DND-41 (cell line): Measurements from ENCODE around the gene VWA2.

ENCODE experiments used
- ATAC-seq: fragments of 200-7000 bp; cut with Tn5 transposase; 3 replicates; pipeline ENCODE4 v1.9.1; 2021; ENCODE audit warnings: low read depth; ENCODE audit not compliant: insufficient read depth
- DNase-seq: peaks from one replicate; pipeline ENCODE4 v3.0.0-alpha.2; 2020
- H2AFZ ChIP-seq: 2 replicates; pipeline ENCODE4 v1.6.0; 2012; ENCODE audit warnings: low read depth, low read length
- H3K27ac ChIP-seq: 2 replicates; pipeline ENCODE4 v1.5.1; 2012; ENCODE audit warnings: low read length, inconsistent platforms
- H3K27me3 ChIP-seq: fragments of 200-600 bp; sonication (generic); 2 replicates; pipeline ENCODE4 v1.6.0; 2012; ENCODE audit warnings: low read length, mild to moderate bottlenecking, inconsistent platforms; ENCODE audit not compliant: insufficient read depth, poor library complexity
- H3K36me3 ChIP-seq: 2 replicates; pipeline ENCODE4 v1.5.1; 2012; ENCODE audit warnings: low read length, inconsistent platforms; ENCODE audit not compliant: insufficient read depth
- H3K4me1 ChIP-seq: 2 replicates; pipeline ENCODE4 v1.5.1; 2012; ENCODE audit warnings: mild to moderate bottlenecking, low read length; ENCODE audit not compliant: insufficient read depth
- H3K4me2 ChIP-seq: 2 replicates; pipeline ENCODE4 v1.6.0; 2012; ENCODE audit warnings: mild to moderate bottlenecking, moderate library complexity, low read length, inconsistent platforms; ENCODE audit not compliant: insufficient read depth
- H3K4me3 ChIP-seq, 2 experiments: fragments of 200-600 bp in 1 of 2; shearing (Covaris generic) in 1 of 2; 2 replicates each; pipeline ENCODE4 v1.5.1; 2012 to 2016; ENCODE audit warnings: inconsistent platforms in 2 of 2, low read length in 2 of 2, mild to moderate bottlenecking in 2 of 2, low read depth in 1 of 2, moderate library complexity in 1 of 2
- H3K79me2 ChIP-seq: 2 replicates; pipeline ENCODE4 v1.6.0; 2012; ENCODE audit warnings: low read length, inconsistent platforms; ENCODE audit not compliant: insufficient read depth
- H3K9ac ChIP-seq: 2 replicates; pipeline ENCODE4 v1.6.0; 2012; ENCODE audit warnings: low read depth, mild to moderate bottlenecking, inconsistent platforms, low read length, moderate library complexity
- H3K9me3 ChIP-seq: 2 replicates; pipeline ENCODE4 v1.5.1; 2012; ENCODE audit warnings: low read length, moderate library complexity, mild to moderate bottlenecking, inconsistent platforms; ENCODE audit not compliant: insufficient read depth, severe bottlenecking
- H4K20me1 ChIP-seq: 2 replicates; pipeline ENCODE4 v1.6.0; 2012; ENCODE audit warnings: low read length; ENCODE audit not compliant: insufficient read depth
- EZH2 ChIP-seq: IDR thresholded peaks from 3 replicates; pipeline ENCODE4 v1.6.1; 2012; ENCODE audit warnings: borderline replicate concordance, low read depth, mild to moderate bottlenecking, moderate library complexity, low read length, inconsistent platforms; ENCODE audit not compliant: severe bottlenecking
- TF ChIP-seq, protein P1 (sequence below): IDR thresholded peaks from 2 replicates; pipeline ENCODE4 v1.5.1; 2012; ENCODE audit warnings: borderline replicate concordance, low read length, moderate library complexity, mild to moderate bottlenecking; ENCODE audit not compliant: poor library complexity, severe bottlenecking; ENCODE audit errors: extremely low read depth

VWA2 gene

DNA sequence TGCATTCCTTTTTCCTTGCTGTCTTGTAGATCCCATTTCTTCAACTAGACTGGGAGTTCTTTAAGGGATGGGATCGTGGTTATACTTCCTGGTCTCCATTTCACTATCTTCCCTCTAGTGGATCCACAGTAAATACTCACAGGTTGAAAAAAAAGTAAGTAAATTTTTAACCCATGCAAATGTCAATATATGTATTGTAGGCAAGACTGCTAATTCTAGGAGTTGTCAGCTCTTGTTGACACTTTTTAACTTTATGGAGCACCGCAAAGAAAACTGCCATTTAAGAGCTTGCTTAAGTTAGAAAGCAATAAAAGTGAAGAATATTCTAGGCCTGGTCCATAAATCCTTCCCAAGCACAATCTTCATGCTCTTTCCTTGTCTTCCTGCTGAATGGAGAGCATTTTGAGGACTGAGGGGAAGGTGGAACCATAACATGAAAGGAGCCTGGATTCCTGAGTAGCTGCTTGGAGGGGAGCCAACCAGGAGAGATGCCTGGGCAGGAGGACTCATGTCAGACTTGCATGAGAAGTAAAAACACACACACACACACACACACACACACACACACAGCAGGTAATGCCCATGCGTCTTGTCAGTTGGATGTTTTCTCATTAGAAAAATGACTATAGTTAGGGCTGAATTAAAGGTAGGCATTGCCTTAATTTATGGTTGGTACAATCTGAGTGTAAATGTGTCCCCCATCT, 32.2 kb downstream of the VWA2 start:
- Histone ChIP-seq H3K4me2 (no peak overlapping the region), H3K36me3 (no peaks in the 10 kb centered on the region), H3K27ac (no peak overlapping the region), H3K9me3 (no peaks in the 10 kb centered on the region), H2AFZ (no peak overlapping the region), H3K27me3 (peaks cover 3% of the 10 kb centered on the region), H3K79me2 (no peaks in the 10 kb centered on the region), H3K9ac (no peak overlapping the region), H4K20me1 (no peaks in the 10 kb centered on the region), H3K4me3 (no peak overlapping the region), H3K4me1 (no peaks in the 10 kb centered on the region)
- no peak for DNase-seq
- ATAC-seq = no peak
- TF ChIP-seq EZH2 = no peak

- no peak overlapping the region for H3K4me3 ChIP-seq
- no peak overlapping the region for H3K9ac ChIP-seq
- H3K36me3 ChIP-seq = no peaks in the 10 kb centered on the region
- H3K27me3 ChIP-seq = peaks cover 3% of the 10 kb centered on the region
- H3K4me1 ChIP-seq = no peaks in the 10 kb centered on the region
- H4K20me1 ChIP-seq = no peaks in the 10 kb centered on the region
- H3K27ac ChIP-seq = no peak overlapping the region
- no peak for TF ChIP-seq EZH2
- TF ChIP-seq, protein P1, sequence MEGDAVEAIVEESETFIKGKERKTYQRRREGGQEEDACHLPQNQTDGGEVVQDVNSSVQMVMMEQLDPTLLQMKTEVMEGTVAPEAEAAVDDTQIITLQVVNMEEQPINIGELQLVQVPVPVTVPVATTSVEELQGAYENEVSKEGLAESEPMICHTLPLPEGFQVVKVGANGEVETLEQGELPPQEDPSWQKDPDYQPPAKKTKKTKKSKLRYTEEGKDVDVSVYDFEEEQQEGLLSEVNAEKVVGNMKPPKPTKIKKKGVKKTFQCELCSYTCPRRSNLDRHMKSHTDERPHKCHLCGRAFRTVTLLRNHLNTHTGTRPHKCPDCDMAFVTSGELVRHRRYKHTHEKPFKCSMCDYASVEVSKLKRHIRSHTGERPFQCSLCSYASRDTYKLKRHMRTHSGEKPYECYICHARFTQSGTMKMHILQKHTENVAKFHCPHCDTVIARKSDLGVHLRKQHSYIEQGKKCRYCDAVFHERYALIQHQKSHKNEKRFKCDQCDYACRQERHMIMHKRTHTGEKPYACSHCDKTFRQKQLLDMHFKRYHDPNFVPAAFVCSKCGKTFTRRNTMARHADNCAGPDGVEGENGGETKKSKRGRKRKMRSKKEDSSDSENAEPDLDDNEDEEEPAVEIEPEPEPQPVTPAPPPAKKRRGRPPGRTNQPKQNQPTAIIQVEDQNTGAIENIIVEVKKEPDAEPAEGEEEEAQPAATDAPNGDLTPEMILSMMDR = no peak
- ATAC-seq = no peak
- H3K79me2 ChIP-seq = no peaks in the 10 kb centered on the region
- no peaks in the 10 kb centered on the region for H3K9me3 ChIP-seq
- H2AFZ ChIP-seq = no peak overlapping the region
- no peak overlapping the region for H3K4me2 ChIP-seq
- no peak for DNase-seq
These were observed 32.7 kb downstream of the VWA2 start for GRCh38 chr10:114271779-114272167.

GRCh38 chr10:114272696-114273095, 33.6 kb downstream of the VWA2 start:
- Histone ChIP-seq H3K4me2 (no peak overlapping the region), H3K4me3 (no peak overlapping the region), H2AFZ (no peak overlapping the region), H3K9me3 (no peaks in the 10 kb centered on the region), H3K27ac (no peak overlapping the region), H4K20me1 (no peaks in the 10 kb centered on the region), H3K79me2 (no peaks in the 10 kb centered on the region), H3K27me3 (peaks cover 3% of the 10 kb centered on the region), H3K36me3 (no peaks in the 10 kb centered on the region), H3K4me1 (no peaks in the 10 kb centered on the region), H3K9ac (no peak overlapping the region)
- DNase-seq = no peak
- TF ChIP-seq, protein P1 = no peak
- no peak for TF ChIP-seq EZH2
- no peak for ATAC-seq

DNA sequence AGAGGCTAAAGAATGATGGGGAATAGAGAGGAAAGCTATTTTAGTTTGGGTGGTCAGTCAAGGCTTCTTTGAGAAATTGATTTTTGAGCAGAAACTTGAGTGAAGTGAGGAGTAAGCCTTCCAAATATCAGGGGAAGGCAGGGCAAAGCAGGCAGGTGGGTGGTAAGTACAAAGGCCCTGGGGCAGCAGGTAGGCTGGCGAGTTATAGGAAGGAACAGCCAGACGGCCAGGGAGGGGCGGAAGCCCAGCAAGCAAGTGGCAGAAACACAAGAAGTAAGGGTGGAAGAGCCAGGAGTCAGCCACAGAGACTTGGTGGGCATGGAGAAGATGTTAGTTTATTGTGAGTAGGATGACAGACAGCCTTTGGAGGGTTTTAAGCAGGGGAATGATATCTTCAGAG, 34.9 kb downstream of the VWA2 start:
- H3K79me2 ChIP-seq = no peaks in the 10 kb centered on the region
- no peak for TF ChIP-seq EZH2
- TF ChIP-seq, protein P1 = no peak
- ATAC-seq (no peak), DNase-seq (no peak)
- no peaks in the 10 kb centered on the region for H3K36me3 ChIP-seq
- H3K27ac ChIP-seq = no peak overlapping the region
- H3K27me3 ChIP-seq = peaks cover 3% of the 10 kb centered on the region
- H3K4me1 ChIP-seq = no peaks in the 10 kb centered on the region
- H3K9me3 ChIP-seq = no peaks in the 10 kb centered on the region
- H4K20me1 ChIP-seq = no peaks in the 10 kb centered on the region
- no peak overlapping the region for H2AFZ ChIP-seq
- no peak overlapping the region for H3K4me2 ChIP-seq
- no peak overlapping the region for H3K4me3 ChIP-seq
- H3K9ac ChIP-seq = no peak overlapping the region
